Endothelial cell of umbilical vein (primary cell): ENCODE data around the gene IP6K1. TPM values are rescaled to one million over a fixed set of nuclear protein-coding genes. Genes with fewer than 3 reads are reported as not detected.

ENCODE experiments used
- BruUV-seq: library from RNA; stranded (reverse); fragments of 400-500 nt; replicated peaks from 2 replicates; lab custom pipeline; 2021; lab: Mats Ljungman, UMichigan
- CTCF ChIA-PET: fragments of 300-600, 350-600 bp; sonication (Branson Sonifier 250); formaldehyde crosslinking; loops from one replicate; lab custom pipeline; 2021; ENCODE audit warnings: antibody characterized with exemption, inconsistent platforms; lab: Charles Lee
- POLR2A ChIA-PET: fragments of 300-600, 350-600 bp; sonication (Branson Sonifier 250); formaldehyde crosslinking; loops from one replicate; lab custom pipeline; 2021; ENCODE audit warnings: antibody characterized with exemption, inconsistent platforms; lab: Charles Lee
- DNase-seq: peaks from one replicate; pipeline ENCODE4 v3.0.0-alpha.2; 2011; ENCODE audit warnings: low read depth, low spot score
- FAIRE-seq: peaks from 2 replicates; lab custom pipeline; 2011; peaks lifted over from hg19 to GRCh38; lab: Jason Lieb, UNC
- H2AFZ ChIP-seq: 2 replicates; pipeline ENCODE4 v1.6.0; 2012; ENCODE audit warnings: low read depth, low read length, control low read depth, inconsistent platforms
- H3K27ac ChIP-seq: 2 replicates; pipeline ENCODE4 v1.5.1; 2011; ENCODE audit warnings: low read depth, mild to moderate bottlenecking, control low read depth, low read length, moderate library complexity; ENCODE audit not compliant: insufficient read depth
- H3K27me3 ChIP-seq, 2 experiments: 2 replicates each; pipeline versions ENCODE4 v1.6.0 to v1.6.1; 2011; ENCODE audit warnings: low read length in 2 of 2, mixed read lengths in 1 of 2; ENCODE audit not compliant: control insufficient read depth in 2 of 2, insufficient read depth in 2 of 2
- H3K36me3 ChIP-seq, 2 experiments: 2 replicates in 1 of 2; 3 replicates in 1 of 2; pipeline ENCODE4 v1.5.1; 2011; ENCODE audit warnings: low read length in 2 of 2, mild to moderate bottlenecking in 1 of 2, moderate library complexity in 1 of 2; ENCODE audit not compliant: control insufficient read depth in 2 of 2, insufficient read depth in 2 of 2; ENCODE audit errors: extremely low read depth in 1 of 2
- H3K4me1 ChIP-seq: 3 replicates; pipeline ENCODE4 v1.5.1; 2011; ENCODE audit warnings: mild to moderate bottlenecking, low read length; ENCODE audit not compliant: control insufficient read depth, insufficient read depth; ENCODE audit errors: extremely low read depth
- H3K4me2 ChIP-seq: 2 replicates; pipeline ENCODE4 v1.6.1; 2011; ENCODE audit warnings: low read length, control low read depth, mixed read lengths; ENCODE audit not compliant: insufficient read depth
- H3K4me3 ChIP-seq, 3 experiments: fragments of 200-600 bp in 1 of 3; sonication (generic), shearing (Covaris generic) in 1 of 3; replicated peaks in 1 of 3; 2 replicates each; pipeline ENCODE4 v1.5.1; 2011 to 2016; ENCODE audit warnings: control low read depth in 3 of 3, low read length in 3 of 3, mild to moderate bottlenecking in 2 of 3, inconsistent platforms in 1 of 3, low read depth in 1 of 3, moderate library complexity in 1 of 3; ENCODE audit not compliant: insufficient read depth in 1 of 3
- H3K79me2 ChIP-seq: 2 replicates; pipeline ENCODE4 v1.6.0; 2012; ENCODE audit warnings: low read length, inconsistent platforms; ENCODE audit not compliant: control insufficient read depth, insufficient read depth
- H3K9ac ChIP-seq: replicated peaks from 2 replicates; pipeline ENCODE3; 2011; ENCODE audit warnings: low read length, control low read depth; ENCODE audit not compliant: insufficient read depth; ENCODE audit errors: extremely low read depth
- H3K9me1 ChIP-seq: replicated peaks from 3 replicates; pipeline ENCODE4 v1.6.0; 2011; ENCODE audit warnings: mild to moderate bottlenecking, low read length; ENCODE audit not compliant: control insufficient read depth, insufficient read depth; ENCODE audit errors: extremely low read depth
- H3K9me3 ChIP-seq: replicated peaks from 2 replicates; pipeline ENCODE4 v1.5.1; 2012; ENCODE audit warnings: low read length, inconsistent platforms; ENCODE audit not compliant: control insufficient read depth, insufficient read depth
- H4K20me1 ChIP-seq: replicated peaks from 2 replicates; pipeline ENCODE3; 2011; ENCODE audit warnings: mild to moderate bottlenecking, low read length; ENCODE audit not compliant: control insufficient read depth, insufficient read depth; ENCODE audit errors: extremely low read depth
- EZH2 ChIP-seq: IDR thresholded peaks from 2 replicates; pipeline ENCODE4 v1.6.1; 2012; ENCODE audit warnings: borderline replicate concordance, low read depth, mild to moderate bottlenecking, moderate library complexity, low read length, inconsistent platforms; ENCODE audit not compliant: severe bottlenecking
- FOS ChIP-seq: IDR thresholded peaks from 2 replicates; pipeline ENCODE4 v1.6.1; 2011; ENCODE audit warnings: mild to moderate bottlenecking, low read length, moderate library complexity, borderline replicate concordance; ENCODE audit not compliant: insufficient read depth
- GATA2 ChIP-seq: IDR thresholded peaks from 2 replicates; pipeline ENCODE4 v1.7.0; 2011; ENCODE audit warnings: low read depth, mild to moderate bottlenecking, moderate library complexity, mixed read lengths, low read length; ENCODE audit not compliant: insufficient read length, insufficient read depth
- JUN ChIP-seq: IDR thresholded peaks from 2 replicates; pipeline ENCODE4 v1.6.1; 2011; ENCODE audit warnings: borderline replicate concordance, low read depth; ENCODE audit not compliant: insufficient read length, insufficient read depth
- MYC ChIP-seq: IDR thresholded peaks from one replicate; pipeline ENCODE4 v1.6.1; 2011; ENCODE audit warnings: mild to moderate bottlenecking, low read depth, low read length
- POLR2A ChIP-seq: IDR thresholded peaks from 2 replicates; pipeline ENCODE4 v1.6.1; 2012; ENCODE audit warnings: low read depth, mild to moderate bottlenecking, control low read depth, low read length
- POLR2AphosphoS5 ChIP-seq: IDR thresholded peaks from 2 replicates; pipeline ENCODE4 v1.6.1; 2012; ENCODE audit warnings: low read depth, mild to moderate bottlenecking, control low read depth, low read length, moderate library complexity; ENCODE audit not compliant: insufficient read depth
- dilution Hi-C: fragments of 300-500 bp; cut with MboI; formaldehyde crosslinking; loops from one replicate; pipeline ENCODE4 v1.15.0; 2019; ENCODE audit warnings: low sequenced_read_pairs; ENCODE audit not compliant: extremely low pct_ligation_motif_present
- intact Hi-C: fragments of 100-400 bp; cut with micrococcal nuclease; formaldehyde crosslinking; loops from one replicate; pipeline ENCODE4 v1.10.0; 2022
- polyA plus RNA-seq, 4 experiments: library from polyadenylated mRNA; depleted of rRNA in 3 of 4; stranded (reverse) in 3 of 4; unstranded in 1 of 4; fragments of >200 nt; gene quantifications; 2 replicates each; pipeline versions ENCODE4 v1.2.1 to v1.2.3, GENCODE V29; 2011 to 2012; ENCODE audit warnings: missing spikeins in 1 of 4
- total RNA-seq: library from RNA; stranded (reverse); gene quantifications from 2 replicates; pipeline ENCODE4 v1.2.3, GENCODE V29; 2021
- TF ChIP-seq, protein P1 (sequence below): IDR thresholded peaks from 2 replicates; pipeline ENCODE4 v1.6.1; 2011; ENCODE audit not compliant: insufficient read depth, insufficient read length

IP6K1 gene
- total and polyA plus RNA-seq, 2 donors (not counting 3 experiments of a cell fraction or from before 2014, with no cell fraction given) = 42.7 to 60.8 TPM

DNA sequence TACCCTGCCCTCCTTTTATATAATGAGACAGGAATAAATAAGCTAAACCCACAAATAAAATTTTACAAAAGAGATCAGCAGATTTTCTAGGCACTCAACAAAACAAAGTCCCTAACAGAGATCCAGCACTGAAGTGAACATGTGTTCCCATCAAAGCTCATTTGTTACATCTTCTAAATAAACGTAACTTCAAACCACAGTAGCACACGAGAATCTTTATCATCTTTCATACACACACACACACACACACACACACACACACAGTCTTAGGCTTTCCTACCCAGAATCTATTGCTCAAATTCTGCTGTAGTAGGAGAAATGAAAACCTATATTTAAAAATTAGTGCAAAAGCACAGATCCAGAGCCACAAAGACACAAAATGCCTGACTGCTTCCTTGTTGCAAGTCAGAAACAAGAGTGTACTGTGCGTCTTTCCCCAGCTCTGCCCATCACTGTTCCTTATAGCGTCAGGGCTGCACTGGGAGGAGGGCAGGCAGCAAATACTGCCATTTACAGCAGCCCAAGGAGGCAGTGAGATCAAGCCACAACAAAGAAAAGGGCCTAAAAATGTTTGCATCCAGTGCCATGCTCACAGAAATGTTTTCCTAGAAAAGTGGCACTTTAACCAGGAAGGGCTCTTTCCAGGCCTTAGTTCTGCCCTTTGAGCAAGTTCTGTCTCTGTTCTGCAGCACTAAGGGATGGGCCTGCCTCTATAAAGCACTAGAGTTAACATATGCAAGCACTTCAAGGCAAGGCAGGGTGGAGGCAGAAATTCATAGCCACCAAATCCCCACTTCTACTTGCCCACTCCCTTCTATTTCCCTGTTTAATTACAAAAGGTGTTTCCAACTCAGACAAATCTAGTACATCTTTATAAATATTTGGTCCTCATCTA, 6.0 kb downstream of the IP6K1 start:
- no peak for FAIRE-seq
- Histone ChIP-seq H3K4me1 (peaks cover 2% of the 10 kb centered on the region), H3K79me2 (peaks cover 76% of the 10 kb centered on the region), H3K9ac (no peak overlapping the region), H3K27me3 (no peaks in the 10 kb centered on the region), H3K9me3 (no peaks in the 10 kb centered on the region), H2AFZ (no peak overlapping the region), H4K20me1 (no peaks in the 10 kb centered on the region), H3K4me2 (no peak overlapping the region), H3K4me3 (no peak overlapping the region), H3K27ac (no peak overlapping the region), H3K36me3 (peaks cover 2 to 14% of the 10 kb centered on the region in 2 experiments), H3K9me1 (no peaks in the 10 kb centered on the region)
- CTCF ChIA-PET = no interaction called here
- intact Hi-C loops (no loop called here), dilution Hi-C loops (no loop called here)
- POLR2A ChIA-PET = no interaction called here
- TF ChIP-seq MYC (no peak), FOS (no peak), JUN (no peak), EZH2 (no peak), POLR2A (no peak), POLR2AphosphoS5 (no peak), GATA2 (no peak)
- TF ChIP-seq, protein P1, sequence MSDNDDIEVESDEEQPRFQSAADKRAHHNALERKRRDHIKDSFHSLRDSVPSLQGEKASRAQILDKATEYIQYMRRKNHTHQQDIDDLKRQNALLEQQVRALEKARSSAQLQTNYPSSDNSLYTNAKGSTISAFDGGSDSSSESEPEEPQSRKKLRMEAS = no peak
- no peak for DNase-seq
- BruUV-seq = no TSS peak
